Measurements from ENCODE around the gene NIPBL. TPM values are rescaled to one million over a fixed set of nuclear protein-coding genes. Genes with fewer than 3 reads are reported as not detected.
"Not testable (repeated sequence)": the region's sequence is repeated elsewhere in the genome, so short reads cannot be mapped to it uniquely, and the experiment has no call there.

Gene NIPBL
- total RNA-seq, 1 donor from 2014 or later, result 39.2 TPM

GRCh38 chr5:36897616-36898015 lies 21.0 kb downstream of the NIPBL start:
- Histone ChIP-seq H3K9me3 (replicated peaks) (peaks cover 11% of the 10 kb centered on the region), H3K4me1 (peaks cover 69% of the 10 kb centered on the region), H3K27me3 (ENCODE audit: low read depth) (no peaks in the 10 kb centered on the region), H3K36me3 (no peaks in the 10 kb centered on the region), H3K4me3 (no peak overlapping the region), H3K27ac (replicated peaks) (no peak overlapping the region)
- intact Hi-C loops (cut with micrococcal nuclease), result no loop called here
- DNase-seq, result no peak
- no peak for TF ChIP-seq CTCF (IDR thresholded peaks at IDR 0.05; ENCODE audit: borderline replicate concordance)

GRCh38 chr5:36899860-36900259 lies 23.3 kb downstream of the NIPBL start:
- peaks cover 63% of the 10 kb centered on the region for H3K4me1 ChIP-seq
- TF ChIP-seq CTCF (IDR thresholded peaks at IDR 0.05; ENCODE audit: borderline replicate concordance), result no peak

GRCh38 chr5:36900283-36900682 lies 23.7 kb downstream of the NIPBL start:
- TF ChIP-seq CTCF (IDR thresholded peaks at IDR 0.05; ENCODE audit: borderline replicate concordance), result no peak
- Histone ChIP-seq H3K4me3 (no peak overlapping the region), H3K27me3 (ENCODE audit: low read depth) (no peaks in the 10 kb centered on the region), H3K9me3 (replicated peaks) (peaks cover 15% of the 10 kb centered on the region), H3K4me1 (peaks cover 62% of the 10 kb centered on the region), H3K27ac (replicated peaks) (no peak overlapping the region), H3K36me3 (no peaks in the 10 kb centered on the region)
- no peak for DNase-seq
- intact Hi-C loops (cut with micrococcal nuclease), result no loop called here

More at GRCh38 chr5:36899860-36900259, 23.3 kb downstream of the NIPBL start:
- Histone ChIP-seq H3K36me3 (no peaks in the 10 kb centered on the region), H3K4me3 (no peak overlapping the region), H3K27ac (replicated peaks) (no peak overlapping the region), H3K27me3 (ENCODE audit: low read depth) (no peaks in the 10 kb centered on the region), H3K9me3 (replicated peaks) (peaks cover 15% of the 10 kb centered on the region)
- intact Hi-C loops (cut with micrococcal nuclease), result no loop called here
- no peak for DNase-seq

GRCh38 chr5:36901077-36901476 lies 24.5 kb downstream of the NIPBL start:
- intact Hi-C loops (cut with micrococcal nuclease); H3K4me3 ChIP-seq; DNase-seq; H3K27ac ChIP-seq (replicated peaks); H3K27me3 ChIP-seq (ENCODE audit: low read depth); H3K36me3 ChIP-seq: not testable (repeated sequence)
- H3K9me3 ChIP-seq (replicated peaks), result peaks cover 15% of the 10 kb centered on the region
- peaks cover 60% of the 10 kb centered on the region for H3K4me1 ChIP-seq

GRCh38 chr5:36901856-36902255 lies 25.3 kb downstream of the NIPBL start:
- Histone ChIP-seq H3K36me3 (no peaks in the 10 kb centered on the region), H3K27ac (replicated peaks) (no peak overlapping the region), H3K4me3 (no peak overlapping the region), H3K27me3 (ENCODE audit: low read depth) (no peaks in the 10 kb centered on the region), H3K9me3 (replicated peaks) (peaks cover 15% of the 10 kb centered on the region), H3K4me1 (peaks cover 64% of the 10 kb centered on the region)
- no peak for TF ChIP-seq CTCF (IDR thresholded peaks at IDR 0.05; ENCODE audit: borderline replicate concordance)
- intact Hi-C loops (cut with micrococcal nuclease), result no loop called here
- no peak for DNase-seq

- no peak for DNase-seq
- H3K27ac ChIP-seq (replicated peaks), result no peak overlapping the region
- H3K36me3 ChIP-seq, result no peaks in the 10 kb centered on the region
- no peak for TF ChIP-seq CTCF (IDR thresholded peaks at IDR 0.05; ENCODE audit: borderline replicate concordance)
- no peaks in the 10 kb centered on the region for H3K27me3 ChIP-seq (ENCODE audit: low read depth)
- H3K4me3 ChIP-seq, result no peak overlapping the region
- peaks cover 15% of the 10 kb centered on the region for H3K9me3 ChIP-seq (replicated peaks)
- peaks cover 62% of the 10 kb centered on the region for H3K4me1 ChIP-seq
- intact Hi-C loops (cut with micrococcal nuclease), result no loop called here
Observed at GRCh38 chr5:36902353-36902752, 25.8 kb downstream of the NIPBL start.

All from left ventricle myocardium inferior (tissue), 1 donor.